CD14-positive monocyte (primary cell): ENCODE measurements around the gene GSE1. TPM values are rescaled to one million over a fixed set of nuclear protein-coding genes. Genes with fewer than 3 reads are reported as not detected.

ENCODE experiments used
- DNase-seq, 3 donors: peaks; one replicate each; pipeline ENCODE4 v3.0.0-alpha.2; 2011 to 2022
- H2AFZ ChIP-seq: 2 replicates; pipeline ENCODE4 v1.6.0; 2012; ENCODE audit warnings: mild to moderate bottlenecking, low read depth, low read length, inconsistent platforms; ENCODE audit not compliant: insufficient read depth, poor library complexity, severe bottlenecking
- H3K27ac ChIP-seq, 2 donors: 1 replicate in 1 of 2; 2 replicates in 1 of 2; pipeline ENCODE4 v1.5.1; 2012 to 2013; ENCODE audit warnings: low read length in 2 of 2, control low read depth in 1 of 2, inconsistent platforms in 1 of 2, low read depth in 1 of 2, mild to moderate bottlenecking in 1 of 2
- H3K27me3 ChIP-seq, 2 donors: one replicate each; pipeline versions ENCODE4 v1.6.0 to v1.6.1; 2011 to 2013; ENCODE audit warnings: low read length in 2 of 2; ENCODE audit not compliant: control insufficient read depth in 2 of 2, insufficient read depth in 2 of 2
- H3K36me3 ChIP-seq, 2 donors: replicated peaks in 1 of 2; 1 replicate in 1 of 2; 2 replicates in 1 of 2; pipeline versions ENCODE4 v1.5.1 to v1.6.1; 2012 to 2013; ENCODE audit warnings: low read length in 2 of 2, control low read depth in 1 of 2, inconsistent platforms in 1 of 2, mild to moderate bottlenecking in 1 of 2; ENCODE audit not compliant: insufficient read depth in 2 of 2, control insufficient read depth in 1 of 2
- H3K4me1 ChIP-seq, 2 donors: 1 replicate in 1 of 2; 2 replicates in 1 of 2; pipeline versions ENCODE4 v1.5.1 to v1.6.1; 2012 to 2013; ENCODE audit warnings: low read length in 2 of 2, control low read depth in 1 of 2, inconsistent platforms in 1 of 2, mild to moderate bottlenecking in 1 of 2, moderate library complexity in 1 of 2; ENCODE audit not compliant: insufficient read depth in 2 of 2, control insufficient read depth in 1 of 2
- H3K4me2 ChIP-seq: replicated peaks from 2 replicates; pipeline ENCODE3; 2012; ENCODE audit warnings: low read length, moderate library complexity, mild to moderate bottlenecking; ENCODE audit not compliant: poor library complexity, severe bottlenecking; ENCODE audit errors: extremely low read depth
- H3K4me3 ChIP-seq, 3 experiments: fragments of 200-600 bp in 1 of 3; sonication (generic) in 1 of 3; replicated peaks in 1 of 3; 1 replicate in 2 of 3; 2 replicates in 1 of 3; pipeline ENCODE4 v1.5.1; 2011 to 2013; ENCODE audit warnings: low read length in 3 of 3, mild to moderate bottlenecking in 3 of 3, control low read depth in 2 of 3, low read depth in 2 of 3, inconsistent platforms in 1 of 3, moderate library complexity in 1 of 3
- H3K79me2 ChIP-seq: 2 replicates; pipeline ENCODE4 v1.6.0; 2012; ENCODE audit warnings: mild to moderate bottlenecking, control low read depth, inconsistent platforms, low read length, moderate library complexity; ENCODE audit not compliant: insufficient read depth
- H3K9ac ChIP-seq: 2 replicates; pipeline ENCODE4 v1.6.0; 2017; ENCODE audit warnings: low read length, mild to moderate bottlenecking; ENCODE audit not compliant: insufficient read depth, poor library complexity, severe bottlenecking
- H3K9me3 ChIP-seq, 2 donors: replicated peaks in 1 of 2; 1 replicate in 1 of 2; 2 replicates in 1 of 2; pipeline versions ENCODE4 v1.5.1 to v1.6.1; 2012 to 2013; ENCODE audit warnings: low read length in 2 of 2, control low read depth in 1 of 2; ENCODE audit not compliant: control insufficient read depth in 1 of 2, insufficient read depth in 1 of 2
- H4K20me1 ChIP-seq: 2 replicates; pipeline ENCODE4 v1.6.0; 2012; ENCODE audit warnings: mild to moderate bottlenecking, low read length, control low read depth, moderate library complexity; ENCODE audit not compliant: insufficient read depth
- H3K27ac Mint-ChIP-seq, 7 donors: one replicate each; pipeline ENCODE4 v1.8.0; 2020; ENCODE audit warnings: mild to moderate bottlenecking in 7 of 7, mixed read lengths in 7 of 7, moderate library complexity in 6 of 7, inconsistent platforms in 2 of 7
- H3K27me3 Mint-ChIP-seq, 3 donors: one replicate each; pipeline ENCODE4 v1.8.0; 2021 to 2022; ENCODE audit warnings: low read depth in 3 of 3, mild to moderate bottlenecking in 3 of 3, mixed read lengths in 3 of 3, moderate library complexity in 3 of 3, inconsistent platforms in 1 of 3
- H3K36me3 Mint-ChIP-seq, 2 donors: one replicate each; pipeline ENCODE4 v1.8.0; 2020; ENCODE audit warnings: mixed read lengths in 2 of 2, inconsistent platforms in 1 of 2, mild to moderate bottlenecking in 1 of 2
- H3K4me1 Mint-ChIP-seq: one replicate; pipeline ENCODE4 v1.8.0; 2020; ENCODE audit warnings: mild to moderate bottlenecking, mixed read lengths
- H3K4me3 Mint-ChIP-seq, 2 donors: one replicate each; pipeline ENCODE4 v1.8.0; 2020; ENCODE audit warnings: mild to moderate bottlenecking in 2 of 2, mixed read lengths in 2 of 2, moderate library complexity in 1 of 2
- H3K9me3 Mint-ChIP-seq, 7 donors: one replicate each; pipeline ENCODE4 v1.8.0; 2020 to 2022; ENCODE audit warnings: mixed read lengths in 7 of 7, mild to moderate bottlenecking in 6 of 7, moderate library complexity in 6 of 7, inconsistent platforms in 2 of 7
- WGBS: methylation state at CpG from one replicate; pipeline ENCODE4 v1.1.5; 2013; ENCODE audit warnings: missing lambda C conversion rate; ENCODE audit not compliant: insufficient coverage; 5-methylcytosine and 5-hydroxymethylcytosine counted together
- intact Hi-C, 2 donors: fragments of 100-400 bp; cut with micrococcal nuclease; formaldehyde crosslinking; loops; one replicate each; pipeline versions ENCODE4 v1.15.0 to v1.15.1; 2023
- polyA plus RNA-seq, 3 donors: library from polyadenylated mRNA; depleted of rRNA in 1 of 3; unstranded in 2 of 3; stranded (reverse) in 1 of 3; fragments of 300-500 nt in 2 of 3; fragments of >200 nt in 1 of 3; fragmentation: Illumina TruSeq in 2 of 3; gene quantifications; 1 replicate in 2 of 3; 2 replicates in 1 of 3; pipeline ENCODE4 v1.2.3, GENCODE V29; 2012 to 2021
- TF ChIP-seq, protein P1 (sequence below): fragments of 200-600 bp; IDR thresholded peaks from one replicate; pipeline ENCODE4 v1.8.0; 2022; ENCODE audit warnings: antibody characterized with exemption, mild to moderate bottlenecking

Gene GSE1
- polyA plus RNA-seq, 3 donors = 0.67 to 38.9 (median 0.86) TPM

DNA sequence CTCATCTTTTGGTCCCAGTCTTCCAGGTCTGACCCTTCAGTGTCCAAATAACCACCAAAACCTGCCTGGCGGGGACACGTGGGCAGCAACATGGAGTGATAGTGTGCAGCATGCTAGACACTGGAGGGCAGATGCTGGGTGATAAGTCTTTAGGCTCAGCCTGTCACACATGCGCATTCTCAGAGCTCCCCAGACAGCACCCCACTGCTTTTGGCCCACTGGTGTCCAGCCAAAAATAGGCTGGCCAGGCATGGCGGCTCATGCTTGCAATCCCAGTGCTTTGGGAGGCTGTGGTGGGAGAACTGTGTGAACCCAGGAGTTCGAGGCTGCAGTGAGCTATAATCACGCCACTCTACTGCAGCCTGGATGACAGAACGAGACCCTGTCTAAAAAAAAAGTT is 63.3 kb downstream of the GSE1 start:
- Histone ChIP-seq H3K79me2 (no peaks in the 10 kb centered on the region), H4K20me1 (no peaks in the 10 kb centered on the region), H3K27me3 (no peaks in the 10 kb centered on the region), H3K36me3 (peaks cover 43 to 91% of the 10 kb centered on the region in 2 donors), H3K4me3 (no peak overlapping the region), H3K9me3 (no peaks in the 10 kb centered on the region), H3K9ac (no peak overlapping the region), H2AFZ (no peak overlapping the region), H3K27ac (no peak overlapping the region), H3K4me1 (no peaks in the 10 kb centered on the region), H3K4me2 (no peak overlapping the region)
- no peaks in the 10 kb centered on the region for H3K4me1 Mint-ChIP-seq
- peaks cover 60 to 92% of the 10 kb centered on the region in 2 donors for H3K36me3 Mint-ChIP-seq
- no peaks in the 10 kb centered on the region for H3K9me3 Mint-ChIP-seq
- TF ChIP-seq, protein P1, sequence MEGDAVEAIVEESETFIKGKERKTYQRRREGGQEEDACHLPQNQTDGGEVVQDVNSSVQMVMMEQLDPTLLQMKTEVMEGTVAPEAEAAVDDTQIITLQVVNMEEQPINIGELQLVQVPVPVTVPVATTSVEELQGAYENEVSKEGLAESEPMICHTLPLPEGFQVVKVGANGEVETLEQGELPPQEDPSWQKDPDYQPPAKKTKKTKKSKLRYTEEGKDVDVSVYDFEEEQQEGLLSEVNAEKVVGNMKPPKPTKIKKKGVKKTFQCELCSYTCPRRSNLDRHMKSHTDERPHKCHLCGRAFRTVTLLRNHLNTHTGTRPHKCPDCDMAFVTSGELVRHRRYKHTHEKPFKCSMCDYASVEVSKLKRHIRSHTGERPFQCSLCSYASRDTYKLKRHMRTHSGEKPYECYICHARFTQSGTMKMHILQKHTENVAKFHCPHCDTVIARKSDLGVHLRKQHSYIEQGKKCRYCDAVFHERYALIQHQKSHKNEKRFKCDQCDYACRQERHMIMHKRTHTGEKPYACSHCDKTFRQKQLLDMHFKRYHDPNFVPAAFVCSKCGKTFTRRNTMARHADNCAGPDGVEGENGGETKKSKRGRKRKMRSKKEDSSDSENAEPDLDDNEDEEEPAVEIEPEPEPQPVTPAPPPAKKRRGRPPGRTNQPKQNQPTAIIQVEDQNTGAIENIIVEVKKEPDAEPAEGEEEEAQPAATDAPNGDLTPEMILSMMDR = no peak
- no peak overlapping the region for H3K27ac Mint-ChIP-seq
- DNase-seq = no peak
- WGBS = 94% methylated on average over 7 of the region's 7 CpGs
- H3K4me3 Mint-ChIP-seq = no peak overlapping the region
- intact Hi-C loops = no loop called here
- H3K27me3 Mint-ChIP-seq = peaks cover 0 to 1% (median 0%) of the 10 kb centered on the region in 3 donors

DNA sequence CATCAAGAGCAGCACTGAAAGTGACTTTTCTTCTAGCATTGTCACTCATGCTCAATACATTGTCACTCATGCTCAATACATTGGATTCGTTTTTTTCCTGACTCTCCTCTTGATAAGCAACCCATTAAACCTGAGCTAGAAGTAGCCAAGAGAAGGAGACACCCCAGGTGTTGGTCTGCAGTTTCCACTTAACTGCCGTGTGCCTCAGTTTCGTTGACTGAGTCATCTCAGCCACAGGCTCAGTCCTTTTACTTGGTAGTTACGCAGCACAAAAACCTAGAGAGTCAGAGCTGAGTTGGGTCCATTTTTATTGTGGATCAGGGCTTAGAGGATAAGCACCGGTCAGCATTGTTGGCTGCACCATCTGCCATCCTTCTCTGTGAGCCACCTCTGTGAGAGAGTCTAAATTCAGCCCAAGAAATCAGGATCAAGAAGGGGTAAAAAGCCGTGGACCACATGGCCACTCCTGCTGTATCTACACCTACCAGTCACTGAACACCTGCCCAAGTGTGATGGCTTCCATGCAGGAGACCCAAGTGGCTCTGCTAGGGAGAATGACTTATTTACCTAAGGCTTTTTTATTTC is 64.4 kb downstream of the GSE1 start:
- Histone ChIP-seq H3K27me3 (no peaks in the 10 kb centered on the region), H3K4me3 (no peak overlapping the region), H4K20me1 (no peaks in the 10 kb centered on the region), H3K4me2 (no peak overlapping the region), H3K79me2 (no peaks in the 10 kb centered on the region), H3K27ac (no peak overlapping the region), H3K4me1 (no peaks in the 10 kb centered on the region), H2AFZ (no peak overlapping the region), H3K9ac (no peak overlapping the region), H3K9me3 (no peaks in the 10 kb centered on the region), H3K36me3 (peaks cover 33 to 81% of the 10 kb centered on the region in 2 donors)
- no peak for DNase-seq
- Mint-ChIP-seq H3K27ac (peak overlapping the region in 2 of 7 donors; percentile 5 to 74), H3K9me3 (no peaks in the 10 kb centered on the region), H3K36me3 (peaks cover 52 to 82% of the 10 kb centered on the region in 2 donors), H3K4me3 (no peak overlapping the region), H3K4me1 (no peaks in the 10 kb centered on the region), H3K27me3 (peaks cover 0 to 1% (median 0%) of the 10 kb centered on the region in 3 donors)
- TF ChIP-seq, protein P1 = no peak
- intact Hi-C loops = no loop called here
- WGBS = 85% methylated on average over 4 of the region's 6 CpGs
